ENCODE results near the gene PACS2. TPM values are rescaled to one million over a fixed set of nuclear protein-coding genes. Genes with fewer than 3 reads are reported as not detected.

The PACS2 gene
- total and polyA plus RNA-seq, 4 experiments from 2014 or later: 1.9 to 76.6 (median 39.3) TPM

DNA sequence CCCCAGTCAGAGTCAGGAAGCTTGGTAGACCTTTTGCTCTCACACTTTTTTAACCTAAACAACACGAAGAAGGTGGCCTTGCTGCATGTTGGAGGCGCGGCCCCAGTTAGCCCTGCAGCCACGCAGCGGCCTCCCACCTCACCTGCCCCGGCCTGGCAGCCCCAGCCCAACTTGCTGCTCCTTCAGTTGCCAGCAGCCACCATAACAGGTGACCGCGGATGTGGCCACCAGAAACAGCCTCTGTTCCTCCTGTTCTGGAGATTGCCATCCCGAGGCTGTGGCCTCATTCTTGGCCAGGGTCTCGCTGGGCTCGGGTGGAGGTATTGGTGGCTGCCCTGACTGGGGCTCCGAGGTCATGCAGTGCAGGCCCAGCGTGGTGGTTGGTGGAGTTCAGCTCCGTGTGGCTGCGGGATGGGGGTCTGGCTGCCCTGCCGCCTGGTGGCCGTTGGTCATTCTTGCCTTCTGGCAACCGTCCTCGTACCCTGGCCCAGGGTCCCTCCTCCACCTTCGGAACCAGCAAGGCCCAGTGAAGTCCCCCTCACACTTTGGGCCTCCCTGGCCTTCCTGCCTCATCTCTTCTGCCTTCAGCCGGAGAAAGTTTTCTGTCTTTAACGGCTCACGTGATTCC is 63.1 kb downstream of the PACS2 start:
- H3K4me1 Mint-ChIP-seq: peaks cover 6 to 8% (median 8%) of the 10 kb centered on the region in 4 donors
- DNase-seq: no peak
- ChIA-PET CTCF (ENCODE audit: partially characterized antibody) (no interaction called here), POLR2A (ENCODE audit: partially characterized antibody) (no interaction called here)
- no peak overlapping the region for H3K27ac Mint-ChIP-seq
- no peaks in the 10 kb centered on the region for H3K9me3 Mint-ChIP-seq
- no peaks in the 10 kb centered on the region for H3K27me3 Mint-ChIP-seq
- Histone ChIP-seq H3K27ac (ENCODE audit: low read depth, low read length) (no peak overlapping the region), H3K9me3 (ENCODE audit: control insufficient read depth in 1 of 2, low read length in 2 of 2) (no peaks in the 10 kb centered on the region), H3K36me3 (ENCODE audit: insufficient read depth, low read length) (no peaks in the 10 kb centered on the region), H3K27me3 (ENCODE audit: insufficient read depth, low read length) (no peaks in the 10 kb centered on the region), H3K4me3 (ENCODE audit: low read length in 2 of 2) (no peak overlapping the region), H3K4me1 (ENCODE audit: insufficient read depth, low read length) (no peaks in the 10 kb centered on the region)
- intact Hi-C loops (cut with micrococcal nuclease): loop anchor here (10.0 kb wide), 1 partner anchor 67 kb away; no protein-coding TSS in a partner anchor
- H3K4me3 Mint-ChIP-seq: no peak overlapping the region
- H3K36me3 Mint-ChIP-seq: no peaks in the 10 kb centered on the region

DNA sequence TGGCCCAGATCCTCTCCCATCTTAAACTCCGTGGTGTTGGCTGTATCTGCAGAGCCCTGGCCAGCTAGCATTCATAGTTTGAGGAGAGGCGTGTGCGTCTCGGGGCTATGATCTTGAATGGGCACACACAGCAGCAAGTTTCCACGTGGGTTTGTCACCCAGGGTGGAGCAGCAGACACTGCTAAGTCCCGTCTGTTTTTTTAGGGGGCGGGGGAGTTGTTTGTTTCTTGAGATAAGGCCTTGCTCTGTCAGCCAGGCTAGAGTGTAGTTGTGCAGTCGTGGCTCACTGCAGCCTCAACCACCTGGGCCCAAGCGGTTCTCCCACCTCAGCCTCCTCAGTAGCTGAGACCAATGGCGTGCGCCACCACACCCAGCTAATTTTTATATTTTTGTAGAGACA is 63.7 kb downstream of the PACS2 start:
- Mint-ChIP-seq H3K4me3 (no peak overlapping the region), H3K36me3 (no peaks in the 10 kb centered on the region), H3K27ac (no peak overlapping the region), H3K9me3 (no peaks in the 10 kb centered on the region), H3K27me3 (no peaks in the 10 kb centered on the region), H3K4me1 (peaks cover 6 to 8% (median 8%) of the 10 kb centered on the region in 4 donors)
- H3K9me3 ChIP-seq (ENCODE audit: control insufficient read depth in 1 of 2, low read length in 2 of 2): no peaks in the 10 kb centered on the region
- no peaks in the 10 kb centered on the region for H3K27me3 ChIP-seq (ENCODE audit: insufficient read depth, low read length)
- CTCF ChIA-PET (ENCODE audit: partially characterized antibody): no interaction called here
- no peak overlapping the region for H3K4me3 ChIP-seq (ENCODE audit: low read length in 2 of 2)
- H3K36me3 ChIP-seq (ENCODE audit: insufficient read depth, low read length): no peaks in the 10 kb centered on the region
- POLR2A ChIA-PET (ENCODE audit: partially characterized antibody): no interaction called here
- no peak overlapping the region for H3K27ac ChIP-seq (ENCODE audit: low read depth, low read length)
- intact Hi-C loops (cut with micrococcal nuclease): loop anchor here (10.0 kb wide), 1 partner anchor 67 kb away; no protein-coding TSS in a partner anchor
- H3K4me1 ChIP-seq (ENCODE audit: insufficient read depth, low read length): no peaks in the 10 kb centered on the region
- no peak for DNase-seq

DNA sequence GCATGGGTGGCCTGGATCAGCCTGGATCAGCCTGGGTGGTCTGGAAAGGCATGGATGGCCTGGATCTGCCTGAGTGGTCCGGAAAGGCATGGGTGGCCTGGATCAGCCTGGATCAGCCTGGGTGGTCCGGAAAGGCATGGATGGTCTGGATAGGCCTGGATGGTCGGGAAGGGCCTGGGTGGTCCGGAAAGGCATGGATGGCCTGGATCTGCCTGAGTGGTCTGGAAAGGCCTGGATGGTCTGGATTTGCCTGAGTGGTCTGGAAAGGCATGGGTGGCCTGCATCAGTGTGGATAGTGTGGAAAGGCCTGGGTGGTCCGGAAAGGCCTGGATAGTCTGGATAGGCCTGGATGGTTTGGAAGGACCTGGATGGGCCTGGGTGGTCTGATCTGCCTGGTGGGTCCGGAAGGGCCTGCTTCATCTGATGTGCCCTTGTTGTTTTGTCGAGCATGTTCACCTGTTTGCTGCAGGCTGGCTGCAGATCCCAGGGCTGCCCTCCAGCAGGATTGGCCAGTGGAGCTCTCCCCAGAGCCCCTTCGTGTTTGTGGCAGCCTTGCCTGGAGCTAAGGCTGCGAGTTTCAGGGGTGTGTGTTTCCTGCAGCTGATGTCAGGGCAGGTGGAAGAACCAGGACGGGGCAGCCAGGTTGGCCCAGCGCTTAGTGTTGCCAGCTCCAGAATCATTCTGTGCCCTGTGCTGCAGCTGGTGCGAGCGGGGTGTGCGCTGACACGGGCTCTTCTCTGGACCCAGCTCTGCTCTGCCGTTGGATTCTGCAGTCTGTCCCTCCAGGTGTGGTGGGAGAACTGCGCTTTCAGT is 64.5 kb downstream of the PACS2 start:
- Mint-ChIP-seq H3K27ac (no peak overlapping the region), H3K27me3 (no peaks in the 10 kb centered on the region), H3K9me3 (no peaks in the 10 kb centered on the region), H3K4me3 (no peak overlapping the region), H3K36me3 (peaks cover 2 to 4% of the 10 kb centered on the region in 2 donors), H3K4me1 (peaks cover 6 to 8% (median 8%) of the 10 kb centered on the region in 4 donors)
- H3K4me1 ChIP-seq (ENCODE audit: insufficient read depth, low read length): no peaks in the 10 kb centered on the region
- H3K27me3 ChIP-seq (ENCODE audit: insufficient read depth, low read length): no peaks in the 10 kb centered on the region
- CTCF ChIA-PET (ENCODE audit: partially characterized antibody): no interaction called here
- no peak overlapping the region for H3K4me3 ChIP-seq (ENCODE audit: low read length in 2 of 2)
- no peak overlapping the region for H3K27ac ChIP-seq (ENCODE audit: low read depth, low read length)
- no peaks in the 10 kb centered on the region for H3K36me3 ChIP-seq (ENCODE audit: insufficient read depth, low read length)
- H3K9me3 ChIP-seq (ENCODE audit: control insufficient read depth in 1 of 2, low read length in 2 of 2): no peaks in the 10 kb centered on the region
- DNase-seq: no peak
- intact Hi-C loops (cut with micrococcal nuclease): loop anchor here (10.0 kb wide), 1 partner anchor 66 kb away; no protein-coding TSS in a partner anchor
- POLR2A ChIA-PET (ENCODE audit: partially characterized antibody): no interaction called here

DNA sequence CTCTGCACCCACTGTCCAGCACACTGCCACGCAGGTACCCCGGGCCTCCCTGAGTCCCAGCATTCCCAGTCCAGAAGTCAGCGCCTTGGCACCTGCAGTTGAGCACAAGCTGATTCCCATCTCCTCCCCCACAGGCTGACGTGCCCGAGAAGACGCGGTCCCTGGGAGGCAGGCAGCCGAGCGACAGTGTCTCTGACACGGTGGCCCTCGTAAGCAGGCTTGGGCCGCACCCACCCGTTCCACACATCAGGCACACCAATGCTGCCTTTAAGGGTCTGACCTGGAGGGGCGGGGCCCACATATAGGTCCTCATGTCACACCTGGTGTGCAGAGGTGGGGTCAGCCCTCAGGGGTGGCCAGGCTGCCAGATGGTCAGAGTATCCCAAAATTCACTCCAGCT is 65.4 kb downstream of the PACS2 start:
- no peak for DNase-seq
- no peaks in the 10 kb centered on the region for H3K9me3 Mint-ChIP-seq
- H3K4me1 Mint-ChIP-seq: peaks cover 6 to 8% (median 8%) of the 10 kb centered on the region in 4 donors
- H3K36me3 Mint-ChIP-seq: peaks cover 2 to 4% of the 10 kb centered on the region in 2 donors
- no peaks in the 10 kb centered on the region for H3K4me1 ChIP-seq (ENCODE audit: insufficient read depth, low read length)
- ChIA-PET POLR2A (ENCODE audit: partially characterized antibody) (no interaction called here), CTCF (ENCODE audit: partially characterized antibody) (no interaction called here)
- no peaks in the 10 kb centered on the region for H3K36me3 ChIP-seq (ENCODE audit: insufficient read depth, low read length)
- H3K9me3 ChIP-seq (ENCODE audit: control insufficient read depth in 1 of 2, low read length in 2 of 2): no peaks in the 10 kb centered on the region
- no peaks in the 10 kb centered on the region for H3K27me3 Mint-ChIP-seq
- no peaks in the 10 kb centered on the region for H3K27me3 ChIP-seq (ENCODE audit: insufficient read depth, low read length)
- no peak overlapping the region for H3K27ac ChIP-seq (ENCODE audit: low read depth, low read length)
- no peak overlapping the region for H3K4me3 Mint-ChIP-seq
- no peak overlapping the region for H3K27ac Mint-ChIP-seq
- intact Hi-C loops (cut with micrococcal nuclease): loop anchor here (10.0 kb wide), 1 partner anchor 65 kb away; no protein-coding TSS in a partner anchor
- no peak overlapping the region for H3K4me3 ChIP-seq (ENCODE audit: low read length in 2 of 2)

DNA sequence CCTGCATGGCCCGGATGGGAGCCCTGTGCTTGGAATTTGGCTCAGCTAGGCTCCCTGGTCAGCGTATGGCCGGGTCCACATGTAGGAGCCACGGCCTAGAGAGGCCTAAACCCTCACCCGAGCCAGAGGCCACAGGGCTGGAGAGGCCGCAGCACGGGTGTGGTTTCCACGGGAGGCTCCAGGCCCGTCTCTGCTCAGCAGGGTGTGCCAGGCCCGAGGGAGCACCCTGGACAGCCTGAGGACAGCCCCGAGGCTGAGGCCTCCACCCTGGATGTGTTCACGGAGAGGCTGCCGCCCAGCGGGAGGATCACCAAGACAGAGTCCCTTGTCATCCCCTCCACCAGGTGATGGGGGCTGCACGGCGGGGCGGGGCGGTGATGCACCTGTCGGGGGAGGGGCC is 66.2 kb downstream of the PACS2 start:
- ChIA-PET POLR2A (ENCODE audit: partially characterized antibody) (no interaction called here), CTCF (ENCODE audit: partially characterized antibody) (interaction anchor here (1.0 to 1.1 kb wide), 2 partner anchors 10 to 147 kb away, joined by 3 read pairs; no protein-coding TSS in a partner anchor)
- no peak for DNase-seq
- no peaks in the 10 kb centered on the region for H3K9me3 ChIP-seq (ENCODE audit: control insufficient read depth in 1 of 2, low read length in 2 of 2)
- H3K4me1 ChIP-seq (ENCODE audit: insufficient read depth, low read length): no peaks in the 10 kb centered on the region
- no peak overlapping the region for H3K27ac Mint-ChIP-seq
- H3K27me3 ChIP-seq (ENCODE audit: insufficient read depth, low read length): no peaks in the 10 kb centered on the region
- H3K27ac ChIP-seq (ENCODE audit: low read depth, low read length): no peak overlapping the region
- H3K4me3 Mint-ChIP-seq: no peak overlapping the region
- no peaks in the 10 kb centered on the region for H3K9me3 Mint-ChIP-seq
- no peak overlapping the region for H3K4me3 ChIP-seq (ENCODE audit: low read length in 2 of 2)
- peaks cover 4% of the 10 kb centered on the region in 4 donors for H3K4me1 Mint-ChIP-seq
- H3K36me3 Mint-ChIP-seq: peaks cover 2 to 4% of the 10 kb centered on the region in 2 donors
- H3K27me3 Mint-ChIP-seq: no peaks in the 10 kb centered on the region
- H3K36me3 ChIP-seq (ENCODE audit: insufficient read depth, low read length): no peaks in the 10 kb centered on the region
- intact Hi-C loops (cut with micrococcal nuclease): no loop called here

DNA sequence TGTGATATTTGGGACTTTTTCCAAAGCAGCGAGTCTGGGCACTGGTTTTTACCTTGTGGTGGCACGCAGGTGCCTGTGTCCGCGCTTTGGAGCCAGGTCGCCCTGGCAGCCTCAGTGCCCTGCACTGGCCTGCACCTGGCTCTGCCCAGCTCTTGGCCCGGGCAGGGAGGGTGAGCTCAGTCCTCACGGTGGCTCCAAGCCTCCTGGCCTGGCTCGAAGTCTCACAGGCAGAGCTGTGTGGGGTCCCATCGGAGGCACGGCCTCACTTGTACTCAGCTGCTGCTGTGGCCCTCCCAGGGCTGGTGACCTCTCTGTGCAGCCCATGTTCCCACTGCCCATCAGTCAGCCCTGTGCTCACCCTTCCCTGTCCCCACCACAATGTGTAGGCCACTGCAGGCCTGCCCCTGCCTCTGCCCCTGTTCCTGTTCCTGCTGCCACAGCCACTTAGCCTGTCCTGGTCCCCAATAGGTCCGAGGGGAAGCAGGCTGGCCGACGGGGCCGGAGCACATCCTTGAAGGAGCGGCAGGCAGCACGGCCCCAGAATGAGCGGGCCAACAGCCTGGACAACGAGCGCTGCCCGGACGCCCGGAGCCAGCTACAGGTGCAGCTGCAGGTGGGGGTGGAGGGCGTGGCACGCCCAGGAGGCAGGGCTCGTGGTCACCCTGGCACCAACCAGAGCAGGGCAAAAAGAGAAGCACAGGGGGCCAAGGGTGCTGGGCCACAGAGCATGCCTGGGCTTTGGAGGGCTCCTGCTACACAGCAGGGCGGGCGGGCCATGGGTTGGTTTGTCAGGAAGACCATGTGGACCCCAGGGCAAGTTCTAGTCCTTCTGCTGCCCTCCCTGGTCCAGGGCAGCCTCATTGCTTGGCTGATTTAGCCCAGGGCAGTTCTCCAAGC is 67.1 kb downstream of the PACS2 start:
- no peaks in the 10 kb centered on the region for H3K4me1 Mint-ChIP-seq
- H3K9me3 ChIP-seq (ENCODE audit: control insufficient read depth in 1 of 2, low read length in 2 of 2): no peaks in the 10 kb centered on the region
- intact Hi-C loops (cut with micrococcal nuclease): no loop called here
- H3K9me3 Mint-ChIP-seq: no peaks in the 10 kb centered on the region
- ChIA-PET POLR2A (ENCODE audit: partially characterized antibody) (no interaction called here), CTCF (ENCODE audit: partially characterized antibody) (interaction anchor here (1.0 to 1.1 kb wide), 2 partner anchors 11 to 146 kb away, joined by 3 read pairs; no protein-coding TSS in a partner anchor)
- H3K4me3 ChIP-seq (ENCODE audit: low read length in 2 of 2): no peak overlapping the region
- DNase-seq: no peak
- H3K4me1 ChIP-seq (ENCODE audit: insufficient read depth, low read length): no peaks in the 10 kb centered on the region
- H3K27ac Mint-ChIP-seq: no peak overlapping the region
- no peaks in the 10 kb centered on the region for H3K27me3 ChIP-seq (ENCODE audit: insufficient read depth, low read length)
- H3K36me3 Mint-ChIP-seq: peaks cover 2 to 4% of the 10 kb centered on the region in 2 donors
- no peaks in the 10 kb centered on the region for H3K27me3 Mint-ChIP-seq
- no peak overlapping the region for H3K4me3 Mint-ChIP-seq
- no peaks in the 10 kb centered on the region for H3K36me3 ChIP-seq (ENCODE audit: insufficient read depth, low read length)
- no peak overlapping the region for H3K27ac ChIP-seq (ENCODE audit: low read depth, low read length)

Data from CD4-positive, alpha-beta memory T cell (primary cell).